HG02981 (cell line): ENCODE data around the gene CENPX.

ENCODE experiments used
- ATAC-seq: cut with Tn5 transposase; IDR thresholded peaks from one replicate; pipeline ENCODE4 v1.9.1; 2021; ENCODE audit warnings: mild to moderate bottlenecking, moderate library complexity; ENCODE audit not compliant: unreplicated experiment

Gene CENPX

GRCh38 chr17:82022310-82022980, at the start of gene CENPX:
CENPX (minus strand) TSS chr17:82022878; CDS start chr17:82022861, 17 bp downstream.
- ATAC-seq = no peak

DNA sequence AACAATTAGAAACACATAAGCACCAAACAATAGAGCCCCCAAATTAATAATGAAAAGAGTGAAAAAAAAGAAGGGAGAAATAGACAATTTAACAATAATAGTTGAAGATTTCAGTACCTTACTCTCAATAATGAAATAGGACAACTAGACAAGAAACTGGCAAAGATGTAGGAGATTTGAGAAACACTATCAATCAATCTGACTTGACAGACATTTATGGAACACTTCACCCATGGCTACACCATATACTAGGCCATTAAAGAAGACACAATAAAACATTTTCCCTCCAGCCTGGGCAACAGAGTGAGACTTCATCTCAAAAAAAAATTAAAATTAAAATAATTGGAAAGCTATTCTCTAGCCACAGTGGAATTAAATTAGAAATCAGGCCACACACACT, 47.9 kb upstream of the CENPX start:
- no peak for ATAC-seq

- peak; percentile 68 for ATAC-seq
Measured at GRCh38 chr17:82065638-82066303, 43.1 kb upstream of the CENPX start, which contains the start of gene DUS1L. DUS1L (minus strand) TSS chr17:82065804; CDS start chr17:82065059, 745 bp downstream.

GRCh38 chr17:82065193-82065637, 42.5 kb upstream of the CENPX start:
- ATAC-seq = peak; percentile 30

DNA sequence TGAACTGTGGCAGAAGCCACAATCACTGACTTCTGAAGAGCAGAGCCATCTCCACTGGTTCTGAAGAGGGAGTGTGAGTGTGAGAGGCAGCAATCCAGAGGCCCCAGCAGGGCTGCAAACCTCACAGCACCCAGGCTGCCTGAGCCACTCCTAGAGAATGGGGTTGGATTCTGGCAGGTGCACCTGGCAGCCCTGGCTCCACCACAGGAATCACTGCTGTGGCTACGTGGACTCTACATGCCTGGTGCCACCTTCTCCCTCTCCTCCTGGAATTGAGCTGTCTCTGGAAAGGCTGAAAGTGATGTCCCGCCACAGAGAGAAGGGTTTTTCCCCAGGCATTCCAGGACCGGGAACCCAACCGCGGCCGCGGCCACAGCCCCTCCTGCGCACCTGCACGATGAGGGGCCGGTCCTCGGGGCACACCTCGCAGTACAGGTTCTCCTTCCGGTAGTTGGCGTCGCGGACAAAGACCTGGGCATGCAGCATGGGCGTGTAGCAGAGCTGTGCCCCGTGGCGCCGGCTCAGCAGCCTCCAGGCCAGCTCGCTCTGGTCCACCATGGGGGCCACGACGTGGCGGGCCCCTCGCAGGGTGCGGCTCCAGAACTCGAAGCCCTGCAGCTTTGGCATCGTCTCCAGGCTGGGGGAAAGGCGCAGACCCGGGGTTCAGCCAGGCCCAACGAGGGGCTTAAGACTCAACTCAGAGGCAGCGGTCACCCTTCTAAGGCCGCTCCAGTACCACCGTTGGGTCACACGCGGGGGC, 41.9 kb upstream of the CENPX start:
- ATAC-seq = no peak

GRCh38 chr17:82063424-82064415, 41.0 kb upstream of the CENPX start:
- no peak for ATAC-seq

DNA sequence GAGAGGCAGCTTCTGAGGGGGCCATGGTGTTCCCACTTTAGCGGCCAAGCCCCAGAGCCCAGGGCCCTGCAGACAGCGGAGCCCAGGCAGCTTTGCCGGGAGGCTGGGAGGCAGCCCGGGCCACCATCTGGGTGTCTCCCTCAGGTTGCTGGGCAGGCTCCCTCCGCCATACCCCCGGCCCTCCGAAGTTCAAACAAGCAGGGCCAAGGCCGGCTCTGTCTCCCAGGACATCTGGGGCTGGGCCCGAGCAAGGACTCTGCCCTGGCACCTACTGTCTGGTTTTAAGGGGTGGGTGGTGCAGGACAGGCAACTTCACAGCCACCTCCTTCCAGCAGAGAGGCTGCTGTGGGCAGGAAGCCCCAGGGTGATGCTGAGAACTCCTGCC, 40.3 kb upstream of the CENPX start:
- no peak for ATAC-seq

DNA sequence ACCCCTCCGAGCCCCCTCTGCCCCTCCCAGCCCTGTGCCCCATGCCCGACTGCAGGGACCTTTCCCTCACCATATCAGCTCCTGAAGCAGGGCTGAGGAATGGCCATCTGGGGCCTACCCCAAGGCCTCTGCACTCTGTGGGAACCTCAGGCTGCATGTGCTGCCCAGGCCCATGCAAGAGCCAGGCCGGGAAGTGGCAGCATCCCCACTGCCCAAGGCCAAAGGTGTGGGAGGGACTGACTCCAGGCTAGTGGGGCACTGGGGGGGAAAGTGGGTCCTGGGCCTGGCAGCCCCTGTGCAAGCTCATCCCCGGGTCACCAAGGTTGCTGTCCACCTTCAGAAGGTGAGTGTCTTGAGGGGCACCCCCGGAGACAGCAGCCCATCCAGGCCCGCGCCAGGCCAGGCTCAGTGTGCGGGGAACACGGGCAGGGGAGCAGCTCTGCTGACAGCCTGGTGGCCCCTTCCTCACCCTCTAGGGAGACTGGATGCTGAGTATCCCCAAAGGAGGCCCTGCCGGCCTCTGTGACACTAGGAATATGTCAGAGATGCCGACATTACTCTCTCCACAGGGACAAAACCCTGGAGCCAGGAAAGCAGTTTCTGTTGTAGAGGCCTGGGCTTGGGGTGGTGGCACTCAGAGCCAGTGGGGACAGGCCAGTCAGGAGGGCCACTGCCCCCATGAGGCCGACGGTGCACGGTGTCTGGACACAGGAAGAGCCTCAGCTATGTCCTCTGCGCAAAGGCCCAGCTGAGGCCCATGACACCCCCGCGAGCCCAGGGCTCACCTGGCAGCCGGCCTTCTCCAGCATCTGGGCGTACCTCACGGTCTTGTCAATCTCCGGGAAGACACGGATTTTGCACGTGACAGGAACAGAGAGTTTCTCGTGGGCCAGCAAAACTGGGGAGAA, 39.7 kb upstream of the CENPX start:
- ATAC-seq = no peak

- ATAC-seq = no peak
Measured at GRCh38 chr17:82061047-82061925, 38.6 kb upstream of the CENPX start.

GRCh38 chr17:82060614-82061013, 37.9 kb upstream of the CENPX start:
- no peak for ATAC-seq

DNA sequence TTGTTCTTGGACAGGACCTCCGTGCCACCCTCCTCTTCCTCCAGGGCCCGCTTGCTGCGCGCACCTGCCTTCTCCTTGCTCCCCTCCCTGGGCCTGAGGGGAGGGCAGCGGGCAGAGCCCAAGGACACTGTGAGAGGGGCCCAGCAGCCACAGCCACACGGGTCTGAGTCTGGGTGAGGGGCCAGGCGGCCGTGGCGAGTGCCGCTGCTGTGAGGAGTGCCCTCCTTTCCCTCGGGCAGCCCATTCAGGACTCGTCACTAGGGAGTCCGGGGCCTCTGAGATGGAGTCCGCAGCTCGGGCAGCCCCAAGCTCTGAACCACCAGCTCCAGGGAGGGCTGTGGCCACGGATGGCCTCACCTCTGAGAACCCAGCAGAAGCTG, 37.3 kb upstream of the CENPX start:
- no peak for ATAC-seq

- no peak for ATAC-seq
Measured at GRCh38 chr17:82059272-82060000, 36.8 kb upstream of the CENPX start.

DNA sequence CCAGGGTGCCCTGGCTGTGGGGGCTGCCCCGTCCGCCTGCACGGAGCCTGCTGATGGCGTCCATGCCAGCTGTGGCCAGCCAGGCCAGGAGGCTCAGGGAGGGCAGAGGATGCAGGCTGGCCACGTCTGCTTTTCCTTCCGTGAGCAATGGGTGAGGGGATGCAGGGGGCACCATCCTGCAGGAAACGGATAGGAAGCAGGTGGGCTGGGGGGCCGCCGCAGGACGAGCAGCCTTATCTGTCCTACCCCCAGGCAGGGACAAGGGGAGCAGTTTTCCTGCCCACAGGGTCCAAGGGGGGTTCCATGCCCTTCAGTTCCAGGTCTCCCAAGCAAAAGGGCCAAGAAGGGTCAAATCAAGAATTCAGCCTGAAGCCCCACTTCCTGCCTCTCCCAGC, 36.2 kb upstream of the CENPX start:
- no peak for ATAC-seq

- ATAC-seq = no peak
Measured at GRCh38 chr17:82058230-82058854, 35.7 kb upstream of the CENPX start.

DNA sequence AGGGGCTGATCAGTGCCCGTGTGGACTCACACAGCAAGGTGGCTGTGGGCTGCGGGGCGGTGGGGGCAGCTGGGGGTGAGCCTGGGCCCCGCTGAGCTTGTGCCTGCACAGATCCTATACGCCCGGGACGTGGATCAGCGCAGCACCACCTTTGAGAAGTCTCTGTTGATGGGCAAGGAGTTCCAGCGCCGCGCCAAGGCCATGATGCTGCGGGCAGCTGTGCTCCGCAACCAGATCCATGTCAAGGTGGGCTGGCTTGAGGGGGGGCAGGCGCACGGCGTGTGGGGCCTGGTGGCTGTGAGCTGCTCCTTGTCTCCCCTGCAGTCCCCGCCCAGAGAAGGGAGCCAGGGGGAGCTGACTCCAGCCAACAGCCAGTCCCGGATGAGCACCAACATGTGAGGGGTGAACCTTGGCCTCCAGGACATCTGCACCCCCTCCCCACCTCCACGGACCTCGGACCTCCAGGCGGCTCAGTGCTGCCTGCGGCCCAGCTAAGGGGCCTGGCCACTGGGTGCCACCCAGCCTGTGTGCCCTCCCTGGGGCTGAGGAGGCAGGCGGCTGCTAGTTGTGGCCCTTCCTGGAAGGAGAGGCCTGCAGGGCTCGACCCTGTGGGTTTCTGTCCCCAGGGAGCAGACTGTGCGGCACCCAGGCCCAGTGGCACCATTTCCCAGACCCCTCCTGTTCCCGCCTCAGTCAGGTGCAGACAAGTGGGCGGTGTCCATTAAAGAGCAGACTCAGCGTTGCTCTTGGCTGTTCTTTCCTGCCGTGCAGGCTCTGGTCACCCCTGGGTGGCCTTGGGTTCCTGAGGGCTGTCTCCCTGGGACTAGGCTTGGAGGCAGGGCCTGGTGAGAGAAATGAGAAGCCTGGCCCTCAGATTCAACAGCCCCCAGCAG, 34.3 kb upstream of the CENPX start:
- no peak for ATAC-seq

DNA sequence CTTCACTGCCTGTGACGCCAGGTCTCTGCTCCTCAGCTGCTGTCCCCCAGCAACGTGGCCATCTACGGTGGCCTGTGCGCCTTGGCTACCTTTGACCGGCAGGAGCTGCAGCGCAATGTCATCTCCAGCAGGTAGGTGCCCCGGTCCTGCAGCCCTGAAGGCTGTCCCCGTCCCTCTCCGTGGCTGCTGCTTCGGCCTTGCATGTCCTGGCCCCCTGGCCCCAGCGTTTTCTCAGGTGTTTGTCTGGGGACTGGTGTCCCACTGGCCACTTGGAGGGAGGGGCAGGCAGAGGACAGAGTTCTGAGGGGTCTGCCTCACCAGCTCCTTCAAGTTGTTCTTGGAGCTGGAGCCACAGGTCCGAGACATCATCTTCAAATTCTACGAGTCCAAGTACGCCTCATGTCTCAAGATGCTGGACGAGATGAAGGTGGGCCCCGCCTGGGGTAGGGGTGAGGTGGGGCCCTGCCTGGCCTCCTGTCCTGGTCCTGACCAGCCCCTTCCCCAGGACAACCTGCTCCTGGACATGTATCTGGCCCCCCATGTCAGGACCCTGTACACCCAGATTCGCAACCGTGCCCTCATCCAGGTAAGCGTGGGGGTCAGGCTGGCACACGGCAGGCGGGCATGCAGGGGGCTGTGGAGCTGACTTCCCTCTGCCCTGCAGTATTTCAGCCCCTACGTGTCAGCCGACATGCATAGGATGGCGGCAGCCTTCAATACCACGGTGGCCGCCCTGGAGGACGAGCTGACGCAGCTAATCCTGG, 33.5 kb upstream of the CENPX start:
- no peak for ATAC-seq
